Measurements from ENCODE around the gene ACBD4.

- TF ChIP-seq, protein P1, sequence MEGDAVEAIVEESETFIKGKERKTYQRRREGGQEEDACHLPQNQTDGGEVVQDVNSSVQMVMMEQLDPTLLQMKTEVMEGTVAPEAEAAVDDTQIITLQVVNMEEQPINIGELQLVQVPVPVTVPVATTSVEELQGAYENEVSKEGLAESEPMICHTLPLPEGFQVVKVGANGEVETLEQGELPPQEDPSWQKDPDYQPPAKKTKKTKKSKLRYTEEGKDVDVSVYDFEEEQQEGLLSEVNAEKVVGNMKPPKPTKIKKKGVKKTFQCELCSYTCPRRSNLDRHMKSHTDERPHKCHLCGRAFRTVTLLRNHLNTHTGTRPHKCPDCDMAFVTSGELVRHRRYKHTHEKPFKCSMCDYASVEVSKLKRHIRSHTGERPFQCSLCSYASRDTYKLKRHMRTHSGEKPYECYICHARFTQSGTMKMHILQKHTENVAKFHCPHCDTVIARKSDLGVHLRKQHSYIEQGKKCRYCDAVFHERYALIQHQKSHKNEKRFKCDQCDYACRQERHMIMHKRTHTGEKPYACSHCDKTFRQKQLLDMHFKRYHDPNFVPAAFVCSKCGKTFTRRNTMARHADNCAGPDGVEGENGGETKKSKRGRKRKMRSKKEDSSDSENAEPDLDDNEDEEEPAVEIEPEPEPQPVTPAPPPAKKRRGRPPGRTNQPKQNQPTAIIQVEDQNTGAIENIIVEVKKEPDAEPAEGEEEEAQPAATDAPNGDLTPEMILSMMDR (conservative IDR thresholded peaks at IDR 0.05; ENCODE audit: low read length) = peak; percentile 83
- no peak for TF ChIP-seq EZH2phosphoT487 (IDR thresholded peaks at IDR 0.05; ENCODE audit: borderline replicate concordance, low read depth, low read length)
Observed at GRCh38 chr17:45096141-45096540, 39.3 kb upstream of the ACBD4 start.

Data from OCI-LY7 (cell line).